Gastrocnemius medialis (tissue), 4 donors: ENCODE results near the gene PHF10. TPM values are rescaled to one million over a fixed set of nuclear protein-coding genes. Genes with fewer than 3 reads are reported as not detected.
A peak's percentile ranks its signal among the peaks of the same experiment; 100 is the strongest.

Source experiments
- ATAC-seq, 2 donors: fragments of 150-250 bp; one replicate each; pipeline ENCODE4 v1.9.1; 2016
- DNase-seq, 2 donors: peaks; one replicate each; pipeline ENCODE4 v3.0.0-alpha.2; 2019
- H3K27ac ChIP-seq, 4 donors: fragments of 200-600 bp; sonication (generic); 1 replicate in 1 of 4; 2 replicates in 3 of 4; pipeline ENCODE4 v1.5.1; 2016 to 2018; ENCODE audit warnings: mild to moderate bottlenecking in 2 of 4, moderate library complexity in 1 of 4
- H3K27me3 ChIP-seq, 3 donors: fragments of 200-600 bp; sonication (generic) in 2 of 3; 1 replicate in 1 of 3; 2 replicates in 2 of 3; pipeline versions ENCODE4 v1.5.1 to v1.6.0; 2016 to 2019; ENCODE audit warnings: mild to moderate bottlenecking in 1 of 3, moderate library complexity in 1 of 3
- H3K36me3 ChIP-seq, 2 donors: fragments of 200-600 bp; sonication (generic) in 1 of 2; one replicate each; pipeline ENCODE4 v1.5.1; 2017 to 2018
- H3K4me1 ChIP-seq, 2 donors: fragments of 200-600 bp; sonication (generic) in 1 of 2; one replicate each; pipeline ENCODE4 v1.5.1; 2016 to 2017; ENCODE audit warnings: mild to moderate bottlenecking in 2 of 2
- H3K4me3 ChIP-seq, 4 donors: fragments of 200-600 bp; sonication (generic) in 3 of 4; 1 replicate in 1 of 4; 2 replicates in 3 of 4; pipeline ENCODE4 v1.5.1; 2016 to 2019; ENCODE audit warnings: mild to moderate bottlenecking in 2 of 4
- H3K9me3 ChIP-seq, 3 donors: fragments of 200-600 bp; sonication (generic) in 2 of 3; 1 replicate in 1 of 3; 2 replicates in 2 of 3; pipeline ENCODE4 v1.5.1; 2016 to 2019
- CTCF ChIP-seq, 5 experiments: fragments of 450-650 bp in 3 of 5; fragments of 200-600 bp in 2 of 5; sonication (generic) in 2 of 5; IDR thresholded peaks in 4 of 5; conservative IDR thresholded peaks in 1 of 5; 1 replicate in 4 of 5; 2 replicates in 1 of 5; pipeline ENCODE4 v1.5.1; 2016 to 2019; ENCODE audit warnings: antibody characterized with exemption in 5 of 5, mild to moderate bottlenecking in 3 of 5, moderate library complexity in 3 of 5
- POLR2A ChIP-seq, 2 donors: fragments of 450-650 bp; IDR thresholded peaks; one replicate each; pipeline ENCODE4 v1.6.1; 2017; ENCODE audit warnings: antibody characterized with exemption in 2 of 2, mild to moderate bottlenecking in 2 of 2, moderate library complexity in 2 of 2
- in situ Hi-C, 4 donors: fragments of 200-750 bp; cut with MboI; loops; one replicate each; pipeline versions ENCODE4 v1.15.0 to v1.8.0; 2017; ENCODE audit warnings: low sequenced_read_pairs in 4 of 4
- intact Hi-C: fragments of 100-400 bp; cut with DNase I; formaldehyde crosslinking; loops from one replicate; pipeline ENCODE4 v1.15.1; 2023; ENCODE audit warnings: low total_unique reads
- total RNA-seq, 4 donors: library from RNA; depleted of rRNA; stranded (reverse); fragments of >200 nt; gene quantifications; one replicate each; pipeline versions ENCODE4 v1.1.0 to v1.2.3, GENCODE V29; 2016

Gene PHF10
- total RNA-seq, 4 donors from 2014 or later, result 40.1 to 58.1 (median 49.0) TPM

- Histone ChIP-seq H3K4me3 (no peak overlapping the region), H3K36me3 (peaks cover 0 to 9% of the 10 kb centered on the region in 2 donors), H3K27ac (no peak overlapping the region), H3K9me3 (no peaks in the 10 kb centered on the region), H3K4me1 (no peaks in the 10 kb centered on the region), H3K27me3 (no peaks in the 10 kb centered on the region)
- in situ Hi-C loops (no loop called here), intact Hi-C loops (no loop called here)
- ATAC-seq (no peak), DNase-seq (no peak)
- TF ChIP-seq CTCF (IDR thresholded peaks at IDR 0.05 in 4 of 5, conservative IDR thresholded peaks at IDR 0.05 in 1 of 5), result no peak
- no peak for TF ChIP-seq POLR2A (IDR thresholded peaks at IDR 0.05)
Observed at GRCh38 chr6:169671563-169671962, 52.7 kb downstream of the PHF10 start.

DNA sequence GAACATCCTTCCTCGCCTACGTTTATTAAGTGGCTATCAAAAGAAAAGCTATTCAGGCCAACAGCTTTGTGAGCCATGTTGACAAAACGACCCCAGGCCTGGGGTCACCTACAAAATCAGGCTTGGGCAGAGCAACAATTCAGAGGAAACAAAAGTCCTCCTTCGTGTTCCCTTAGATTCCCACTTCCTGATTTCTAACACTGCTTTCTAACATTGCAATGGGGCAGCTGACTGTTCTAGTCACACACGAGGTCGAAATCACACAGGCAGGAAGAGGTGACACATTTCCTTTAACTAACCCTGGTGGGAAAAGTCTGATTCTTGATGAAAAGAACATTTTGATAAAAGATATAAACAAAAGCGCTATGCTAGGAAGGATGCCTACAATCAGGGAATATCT, 54.4 kb downstream of the PHF10 start:
- ATAC-seq, result peak; percentile 42 to 46
- Histone ChIP-seq H3K4me3 (no peak overlapping the region), H3K4me1 (no peaks in the 10 kb centered on the region), H3K27me3 (no peaks in the 10 kb centered on the region), H3K27ac (peak overlapping the region; percentile 18 to 66 (median 46)), H3K36me3 (peaks cover 0 to 12% of the 10 kb centered on the region in 2 donors), H3K9me3 (no peaks in the 10 kb centered on the region)
- TF ChIP-seq POLR2A (IDR thresholded peaks at IDR 0.05) (no peak), CTCF (IDR thresholded peaks at IDR 0.05 in 4 of 5, conservative IDR thresholded peaks at IDR 0.05 in 1 of 5) (no peak)
- DNase-seq, result no peak
- intact Hi-C loops, result no loop called here
- in situ Hi-C loops, result no loop called here

GRCh38 chr6:169669147-169669546, 55.2 kb downstream of the PHF10 start:
- no peaks in the 10 kb centered on the region for H3K27me3 ChIP-seq
- TF ChIP-seq CTCF (IDR thresholded peaks at IDR 0.05 in 4 of 5, conservative IDR thresholded peaks at IDR 0.05 in 1 of 5) (no peak), POLR2A (IDR thresholded peaks at IDR 0.05) (no peak)
- DNase-seq (no peak), ATAC-seq (no peak)
- H3K9me3 ChIP-seq, result no peaks in the 10 kb centered on the region
- no peaks in the 10 kb centered on the region for H3K4me1 ChIP-seq
- no peak overlapping the region for H3K4me3 ChIP-seq
- H3K36me3 ChIP-seq, result peaks cover 0 to 15% of the 10 kb centered on the region in 2 donors
- in situ Hi-C loops (no loop called here), intact Hi-C loops (no loop called here)
- H3K27ac ChIP-seq, result peak overlapping the region; percentile 12 to 66 (median 46)

DNA sequence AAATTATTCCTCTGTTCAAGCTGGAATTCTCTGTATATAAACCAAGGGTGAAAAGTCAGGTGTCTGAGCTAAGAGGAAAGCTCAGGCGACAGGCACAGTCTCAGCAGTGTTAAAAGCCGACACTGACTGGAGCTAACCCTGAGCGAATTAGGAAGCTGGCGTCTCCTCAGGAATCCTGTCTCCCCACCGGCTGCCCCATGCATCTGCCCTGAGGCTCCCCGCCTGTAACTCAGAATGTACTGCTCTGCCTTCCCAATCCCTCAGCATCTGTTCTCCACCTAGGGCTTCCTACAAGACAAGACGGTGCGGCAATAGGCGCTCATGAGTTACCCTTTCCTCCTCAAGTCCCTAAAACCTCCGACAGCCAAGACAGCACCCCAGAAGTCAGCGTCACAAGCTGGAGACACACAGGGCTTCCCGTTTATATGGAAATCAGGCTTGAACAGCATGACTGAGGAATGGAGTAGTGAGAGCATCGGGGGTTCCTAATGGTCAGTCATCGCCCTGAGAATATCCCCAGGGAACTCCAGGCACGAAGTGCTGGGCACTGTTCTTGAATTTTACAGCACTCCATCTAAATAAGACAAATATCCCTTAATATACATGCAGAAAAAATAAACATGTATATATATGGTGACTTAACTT, 56.0 kb downstream of the PHF10 start:
- no peak overlapping the region for H3K27ac ChIP-seq
- no peak for DNase-seq
- H3K36me3 ChIP-seq, result peaks cover 0 to 23% of the 10 kb centered on the region in 2 donors

More for the DNA sequence above, 56.0 kb downstream of the PHF10 start:
- Histone ChIP-seq H3K27me3 (no peaks in the 10 kb centered on the region), H3K9me3 (no peaks in the 10 kb centered on the region), H3K4me3 (no peak overlapping the region), H3K4me1 (no peaks in the 10 kb centered on the region)
- intact Hi-C loops, result no loop called here
- no peak for ATAC-seq
- in situ Hi-C loops, result no loop called here
- TF ChIP-seq CTCF (IDR thresholded peaks at IDR 0.05 in 4 of 5, conservative IDR thresholded peaks at IDR 0.05 in 1 of 5) (no peak), POLR2A (IDR thresholded peaks at IDR 0.05) (no peak)
